Raji (cell line): ENCODE results near the gene MAGEA2B.
"Not testable (repeated sequence)": the region's sequence is repeated elsewhere in the genome, so short reads cannot be mapped to it uniquely, and the experiment has no call there.

Source experiments
- POLR2A ChIP-seq: IDR thresholded peaks from 2 replicates; pipeline ENCODE4 v1.6.1; 2011; ENCODE audit warnings: low read depth, low read length, control low read depth; ENCODE audit not compliant: insufficient read depth

MAGEA2B gene

GRCh38 chrX:152713815-152714787, at the start of gene MAGEA2B:
Gene MAGEA2B, plus strand, starts transcription at chrX:152714628. Its CDS starts 2,479 bp downstream, at chrX:152717107.
- not testable (repeated sequence) for TF ChIP-seq POLR2A

DNA sequence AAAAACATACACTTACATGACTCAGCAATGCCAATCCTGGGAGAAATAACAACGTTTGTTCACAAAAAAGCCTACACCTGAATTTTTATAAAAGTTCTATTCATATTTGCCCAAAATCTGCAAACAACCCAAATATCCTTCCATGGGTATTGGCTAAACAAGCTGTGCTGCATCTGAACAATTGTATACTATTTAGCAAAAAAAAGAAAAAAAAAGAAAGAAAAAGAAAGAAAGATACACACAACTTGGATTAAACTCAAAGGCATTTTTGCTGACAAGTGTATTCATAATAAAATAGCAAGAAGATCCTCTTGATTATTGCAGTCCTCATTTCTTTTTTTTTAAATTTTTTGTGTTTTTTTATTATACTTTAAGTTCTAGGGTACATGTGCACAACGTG, 40.3 kb upstream of the MAGEA2B start:
- TF ChIP-seq POLR2A: no peak

DNA sequence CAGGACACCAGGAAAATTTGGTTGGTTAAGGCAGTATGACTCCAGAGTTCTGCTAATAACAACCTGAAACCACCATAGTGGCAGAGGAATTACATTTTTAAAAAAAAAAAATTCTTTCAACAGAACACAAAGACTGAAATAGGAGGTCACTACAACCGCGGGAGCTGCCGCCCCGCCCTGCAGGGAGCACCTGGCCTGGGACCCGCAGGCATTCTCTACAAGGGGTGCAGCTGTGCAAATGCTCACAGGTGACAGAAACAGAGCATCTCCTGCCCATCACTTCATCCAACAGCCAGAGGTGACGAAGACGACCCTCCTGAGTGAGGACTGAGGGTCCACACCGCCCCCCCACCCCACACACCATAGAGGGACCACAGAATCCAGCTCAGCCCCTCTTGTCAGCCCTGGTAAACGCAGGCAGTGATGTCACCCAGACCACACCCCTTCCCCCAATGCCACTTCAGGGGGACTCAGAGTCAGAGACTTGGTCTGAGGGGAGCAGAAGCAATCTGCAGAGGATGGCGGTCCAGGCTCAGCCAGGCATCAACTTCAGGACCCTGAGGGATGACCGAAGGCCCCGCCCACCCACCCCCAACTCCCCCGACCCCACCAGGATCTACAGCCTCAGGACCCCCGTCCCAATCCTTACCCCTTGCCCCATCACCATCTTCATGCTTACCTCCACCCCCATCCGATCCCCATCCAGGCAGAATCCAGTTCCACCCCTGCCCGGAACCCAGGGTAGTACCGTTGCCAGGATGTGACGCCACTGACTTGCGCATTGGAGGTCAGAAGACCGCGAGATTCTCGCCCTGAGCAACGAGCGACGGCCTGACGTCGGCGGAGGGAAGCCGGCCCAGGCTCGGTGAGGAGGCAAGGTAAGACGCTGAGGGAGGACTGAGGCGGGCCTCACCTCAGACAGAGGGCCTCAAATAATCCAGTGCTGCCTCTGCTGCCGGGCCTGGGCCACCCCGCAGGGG, 16.2 kb upstream of the MAGEA2B start, which contains the start of gene MAGEA3:
Gene MAGEA3 (plus strand): TSS at position 843 of the 980 bp plus-strand sequence. CDS start 2,039 bp downstream, outside the sequence.
- TF ChIP-seq POLR2A: not testable (repeated sequence)

DNA sequence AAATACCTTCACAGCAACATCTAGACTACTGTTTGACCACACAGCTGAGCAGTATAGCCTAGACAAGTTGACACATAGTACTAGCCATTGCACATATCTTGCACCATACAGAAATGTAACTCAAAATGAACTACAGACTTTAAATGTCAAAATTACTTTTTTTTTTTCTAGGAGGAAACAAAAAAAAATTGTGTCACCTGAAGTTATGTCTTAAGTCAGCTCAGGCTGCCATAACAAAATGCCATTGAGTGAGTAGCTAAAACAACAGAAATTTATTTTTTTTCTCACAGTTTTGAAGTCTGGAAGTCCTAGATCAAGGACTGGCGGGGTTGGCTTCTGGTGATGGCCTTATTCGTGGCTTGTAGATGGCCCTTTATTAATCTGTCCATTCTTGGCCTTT, 5.3 kb upstream of the MAGEA2B start, which contains the start of gene CSAG2:
Gene CSAG2 (minus strand): TSS at position 101 of the 400 bp plus-strand sequence. CDS start 161 bp downstream, outside the sequence.
- not testable (repeated sequence) for TF ChIP-seq POLR2A

DNA sequence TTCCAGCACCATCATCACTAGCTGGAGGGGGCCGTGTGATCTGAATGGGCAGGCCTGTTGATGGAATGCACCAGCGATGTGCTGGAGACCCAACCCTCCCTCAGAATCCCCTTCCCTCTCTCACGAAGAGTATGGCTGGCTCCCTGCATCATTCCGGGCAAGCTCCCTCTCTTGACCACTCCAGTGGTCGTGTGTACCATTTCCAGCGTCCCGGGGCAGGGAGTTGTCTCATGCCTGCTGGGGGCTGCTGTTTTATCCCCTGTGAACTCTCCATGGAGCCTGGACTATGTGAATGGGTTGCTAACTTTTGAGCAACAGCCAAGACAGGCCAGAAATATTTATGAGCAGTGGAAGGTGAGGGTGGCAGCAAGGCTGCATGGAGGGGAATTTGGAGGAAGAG, 11.0 kb downstream of the MAGEA2B start:
- TF ChIP-seq POLR2A: no peak

DNA sequence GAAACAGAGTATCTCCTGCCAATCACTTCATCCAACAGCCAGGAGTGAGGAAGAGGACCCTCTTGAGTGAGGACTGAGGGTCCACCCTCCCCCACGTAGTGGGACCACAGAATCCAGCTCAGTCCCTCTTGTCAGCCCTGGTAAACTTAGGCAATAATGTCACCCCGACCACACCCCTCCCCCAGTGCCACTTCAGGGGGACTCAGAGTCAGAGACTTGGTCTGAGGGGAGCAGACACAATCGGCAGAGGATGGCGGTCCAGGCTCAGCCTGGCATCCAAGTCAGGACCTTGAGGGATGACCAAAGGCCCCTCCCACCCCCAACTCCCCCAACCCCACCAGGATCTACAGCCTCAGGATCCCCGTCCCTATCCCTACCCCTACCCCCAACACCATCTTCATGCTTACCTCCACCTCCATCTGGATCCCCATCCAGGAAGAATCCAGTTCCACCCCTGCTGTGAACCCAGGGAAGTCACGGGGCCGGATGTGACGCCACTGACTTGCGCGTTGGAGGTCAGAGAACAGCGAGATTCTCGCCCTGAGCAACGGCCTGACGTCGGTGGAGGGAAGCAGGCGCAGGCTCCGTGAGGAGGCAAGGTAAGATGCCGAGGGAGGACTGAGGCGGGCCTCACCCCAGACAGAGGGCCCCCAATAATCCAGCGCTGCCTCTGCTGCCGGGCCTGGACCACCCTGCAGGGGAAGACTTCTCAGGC, 19.0 kb downstream of the MAGEA2B start, which contains the start of the genes CSAG1 and MAGEA12:
Gene CSAG1 (minus strand): TSS at position 461 of the 715 bp plus-strand sequence. CDS start 1,261 bp downstream, outside the sequence.
Gene MAGEA12 (plus strand): TSS at position 497 of the 715 bp plus-strand sequence. CDS start 2,405 bp downstream, outside the sequence.
- TF ChIP-seq POLR2A: no peak

GRCh38 chrX:152735101-152735500, 20.7 kb downstream of the MAGEA2B start:
- TF ChIP-seq POLR2A: no peak

- TF ChIP-seq POLR2A: no peak
Measured at GRCh38 chrX:152735860-152736511, 21.6 kb downstream of the MAGEA2B start.

DNA sequence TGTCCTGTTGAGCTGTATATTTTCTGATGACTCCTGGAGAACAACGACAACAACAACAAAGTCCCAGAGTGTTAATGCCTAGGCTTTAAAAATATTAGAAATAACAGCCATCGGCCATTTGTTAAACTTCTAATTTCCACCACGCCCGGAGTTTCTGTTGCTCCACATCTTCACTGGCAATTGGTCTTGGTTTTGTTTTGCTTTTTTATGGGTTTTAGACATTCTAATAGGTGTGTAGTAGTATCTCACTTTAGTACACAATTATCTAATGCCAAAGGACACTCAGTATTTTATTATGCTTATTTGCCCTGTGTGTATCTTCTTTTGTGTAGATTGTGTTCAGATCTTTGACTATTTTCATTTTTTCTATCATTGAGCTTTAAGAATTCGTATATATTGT, 24.1 kb downstream of the MAGEA2B start:
- no peak for TF ChIP-seq POLR2A

DNA sequence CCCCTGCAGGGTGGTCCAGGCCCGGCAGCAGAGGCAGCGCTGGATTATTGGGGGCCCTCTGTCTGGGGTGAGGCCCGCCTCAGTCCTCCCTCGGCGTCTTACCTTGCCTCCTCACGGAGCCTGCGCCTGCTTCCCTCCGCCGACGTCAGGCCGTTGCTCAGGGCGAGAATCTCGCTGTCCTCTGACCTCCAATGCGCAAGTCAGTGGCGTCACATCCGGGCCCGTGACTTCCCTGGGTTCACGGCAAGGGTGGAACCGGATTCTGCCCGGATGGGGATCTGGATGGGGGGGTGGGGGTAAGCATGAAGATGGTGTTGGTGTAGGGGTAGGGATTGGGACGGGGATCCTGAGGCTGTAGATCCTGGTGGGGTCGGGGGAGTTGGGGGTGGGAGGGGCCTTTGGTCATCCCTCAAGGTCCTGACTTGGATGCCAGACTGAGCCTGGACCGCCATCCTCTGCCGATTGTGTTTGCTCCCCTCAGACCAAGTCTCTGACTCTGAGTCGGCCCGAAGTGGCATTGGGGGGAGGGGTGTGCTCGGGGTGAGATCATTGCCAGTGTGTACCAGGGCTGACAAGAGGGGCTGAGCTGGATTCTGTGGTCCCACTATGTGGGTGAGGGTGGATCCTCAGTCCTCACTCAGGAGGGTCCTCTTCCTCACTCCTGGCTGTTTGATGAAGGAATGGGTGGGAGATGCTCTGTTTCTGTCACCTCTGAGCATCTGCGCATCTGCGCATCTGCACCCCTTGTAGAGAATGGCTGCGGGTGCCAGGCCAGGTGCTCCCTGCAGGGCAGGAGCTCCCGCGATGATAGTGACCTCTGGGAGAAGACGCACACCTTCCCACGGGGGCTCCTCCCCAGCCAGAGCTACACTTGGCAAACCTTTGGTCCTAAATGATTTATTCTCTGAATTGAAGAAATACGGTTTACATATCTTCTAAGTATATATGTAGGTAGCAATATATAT, 39.5 kb downstream of the MAGEA2B start, which contains the start of gene MAGEA2:
Gene MAGEA2 (minus strand): TSS at position 157 of the 965 bp plus-strand sequence. CDS start 2,479 bp downstream, outside the sequence.
- TF ChIP-seq POLR2A: not testable (repeated sequence)

- not testable (repeated sequence) for TF ChIP-seq POLR2A
Measured at GRCh38 chrX:152758918-152759317, 44.5 kb downstream of the MAGEA2B start, which contains the start of gene CSAG3. Gene CSAG3, plus strand, starts transcription at chrX:152759218.
